SW 1271 (cell line): ENCODE results near the gene FRMPD1.

Source experiments
- DNase-seq, 2 experiments: peaks; one replicate each; lab custom pipeline; 2025; lab: John Stamatoyannopoulos, UW

Gene FRMPD1

DNA sequence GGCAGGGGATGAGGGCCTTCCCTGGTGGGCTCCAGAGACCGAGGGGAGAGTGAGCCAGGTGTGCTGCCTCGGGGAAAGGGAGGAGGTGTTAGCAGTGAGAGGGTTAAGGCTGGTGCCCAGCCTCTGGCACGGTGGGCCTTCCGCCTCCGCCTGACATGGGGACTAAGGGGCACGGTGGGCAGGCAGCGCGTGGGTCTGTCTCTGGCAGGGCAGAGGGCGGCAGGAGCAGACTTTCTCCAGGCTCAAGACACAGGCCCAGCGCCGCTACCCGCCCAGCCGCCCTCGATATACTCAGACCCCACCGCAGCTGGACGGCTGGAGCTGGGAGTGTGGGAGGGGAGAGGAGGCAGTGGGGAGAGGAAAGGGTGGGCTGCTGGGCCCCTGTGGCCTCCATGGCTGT lies 14.9 kb upstream of the FRMPD1 start:
- DNase-seq: no peak

DNA sequence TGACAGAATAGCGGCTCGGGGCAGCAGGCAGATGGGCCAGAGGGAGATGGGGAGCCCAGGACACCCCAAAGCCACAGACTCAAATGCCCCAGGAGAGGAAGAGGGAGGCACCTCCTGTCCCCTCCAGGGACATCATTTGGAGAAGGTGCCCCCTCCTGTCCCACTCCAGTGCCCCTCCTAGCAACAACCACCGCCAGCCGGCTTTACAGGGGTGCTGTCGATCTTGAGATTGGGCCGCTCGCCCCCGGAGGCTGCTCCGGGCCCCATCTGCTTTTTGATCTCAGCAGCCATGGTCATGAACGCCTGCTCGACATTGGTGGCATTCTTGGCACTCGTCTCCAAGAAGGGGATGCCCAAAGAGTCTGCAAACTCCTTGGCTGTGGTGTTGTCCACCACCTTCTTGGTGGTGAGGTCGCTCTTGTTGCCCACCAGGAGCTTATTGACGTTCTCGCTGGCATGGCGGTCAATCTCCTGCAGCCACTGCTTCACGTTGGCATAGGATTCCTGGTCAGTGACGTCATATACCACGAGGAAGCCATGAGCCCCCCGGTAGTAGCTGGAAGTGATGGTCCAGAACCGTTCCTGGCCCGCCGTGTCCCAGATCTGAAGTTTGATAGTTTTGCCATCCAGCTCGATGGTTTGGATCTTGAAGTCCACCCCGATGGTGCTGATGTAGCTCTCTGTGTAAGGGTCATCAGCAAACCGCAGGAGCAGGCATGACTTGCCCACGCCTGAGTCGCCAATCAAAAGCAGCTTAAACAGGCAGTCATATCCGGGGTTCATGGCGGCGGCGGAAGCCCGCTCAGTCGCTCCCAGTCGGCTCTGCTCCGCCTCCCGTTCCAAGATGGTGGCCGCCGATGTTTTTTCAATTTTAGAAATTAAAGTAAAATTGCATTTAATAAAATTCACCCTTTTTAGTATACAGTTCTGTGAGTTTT lies 14.0 kb upstream of the FRMPD1 start:
- DNase-seq: no peak

DNA sequence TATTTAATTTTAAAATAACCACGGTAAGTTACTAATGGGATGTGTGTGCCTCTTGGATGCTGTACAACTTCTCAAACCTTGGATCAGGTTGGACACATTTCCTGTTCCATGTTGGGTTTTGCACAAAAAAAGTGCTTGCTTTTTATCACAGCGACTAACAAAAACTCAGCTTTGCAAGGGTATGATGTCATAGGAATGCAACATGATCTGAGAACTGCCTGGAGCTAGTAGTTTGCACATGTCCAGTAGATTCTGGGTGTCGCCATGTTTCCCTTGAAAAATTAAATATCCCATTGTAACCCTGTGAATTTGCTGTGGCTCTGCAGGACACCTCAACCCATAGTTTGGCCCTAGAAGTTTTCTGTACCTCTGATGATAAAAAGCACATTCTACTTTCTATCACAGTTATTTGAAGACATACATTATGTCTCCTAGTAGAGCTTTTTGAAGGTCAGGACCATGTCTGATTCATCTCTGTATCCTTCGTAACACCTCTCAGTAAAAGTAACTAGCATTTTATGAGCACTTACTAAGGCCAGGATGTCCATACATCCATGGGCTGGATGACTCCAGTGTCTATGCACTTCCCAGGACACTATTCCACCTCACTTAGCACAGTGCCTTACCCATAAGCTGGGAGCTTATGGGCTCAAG lies 11.5 kb upstream of the FRMPD1 start:
- no peak for DNase-seq

DNA sequence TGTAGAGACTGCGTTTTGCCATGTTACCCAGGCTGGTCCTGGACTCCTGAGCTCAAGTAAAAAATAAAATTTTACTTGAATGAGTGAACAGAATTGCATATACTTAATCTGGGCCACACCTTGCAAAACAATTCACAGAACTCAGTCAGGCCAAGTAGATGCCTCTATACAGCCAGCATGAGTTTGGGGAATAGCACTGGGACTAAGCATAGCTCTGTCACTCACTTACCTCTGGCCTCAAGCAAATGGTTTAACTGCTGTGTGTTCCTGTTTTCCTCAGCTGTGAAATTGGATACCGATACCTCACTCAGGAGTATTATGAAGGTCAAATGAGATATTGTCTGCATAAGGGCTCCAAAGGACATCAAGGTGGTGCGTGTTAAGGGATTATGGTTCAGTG lies 10.9 kb upstream of the FRMPD1 start:
- no peak for DNase-seq

DNA sequence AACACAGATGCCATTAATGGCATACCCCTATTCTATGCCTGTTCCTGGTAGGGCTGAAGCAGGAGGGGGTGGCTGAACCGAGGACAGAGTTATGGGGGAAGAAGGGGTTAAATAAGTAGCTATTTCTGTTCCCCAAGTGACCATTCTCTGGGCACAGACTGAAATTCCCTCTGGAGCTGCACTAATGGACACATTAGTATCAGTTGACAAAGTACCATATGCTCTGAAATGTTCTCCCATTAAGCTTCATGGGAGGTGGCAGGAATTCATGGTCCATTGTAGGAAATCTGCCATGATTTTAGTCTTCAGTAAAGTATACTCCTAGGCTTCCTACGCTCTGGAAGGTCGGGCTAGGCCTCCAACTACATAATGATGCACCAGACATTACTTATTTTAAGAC lies 10.5 kb upstream of the FRMPD1 start:
- no peak for DNase-seq

DNA sequence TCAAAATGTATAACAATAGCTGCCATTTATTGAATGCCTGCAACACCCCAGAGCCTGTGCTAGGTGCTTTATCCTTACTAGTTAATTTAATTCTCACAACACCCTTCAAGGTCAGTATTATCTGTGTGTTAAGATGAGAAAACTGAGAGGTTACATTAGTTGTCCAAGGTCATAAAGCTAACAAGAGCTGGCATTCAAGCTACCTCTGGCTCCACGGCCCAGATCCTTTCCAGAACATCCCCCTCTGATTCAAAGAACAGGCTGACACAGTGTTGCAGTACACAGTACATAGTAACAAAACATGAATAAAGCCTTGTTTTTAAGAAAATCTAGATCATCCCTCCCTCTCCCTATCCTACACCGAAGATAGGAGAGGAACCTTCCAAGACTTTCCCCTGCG lies 9.4 kb upstream of the FRMPD1 start:
- DNase-seq: no peak

DNA sequence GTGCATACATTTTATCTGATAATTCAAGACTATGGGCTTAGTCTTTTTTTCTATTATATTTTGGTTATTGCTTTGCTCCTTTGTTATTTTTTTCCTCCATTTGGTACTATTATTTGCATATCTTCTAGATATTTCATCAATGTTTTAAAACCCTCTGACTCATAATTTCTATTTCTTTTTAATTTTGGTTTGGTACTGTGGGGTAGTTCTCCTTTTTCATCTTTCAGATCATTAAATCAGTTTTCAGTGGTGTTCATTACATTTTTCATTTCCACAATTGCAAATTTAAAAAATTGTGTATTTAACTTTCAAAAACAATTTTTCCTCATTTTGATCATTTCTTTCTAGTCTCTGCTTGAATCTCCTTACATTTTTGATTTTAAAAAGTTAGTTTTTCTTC lies 7.5 kb upstream of the FRMPD1 start:
- DNase-seq: no peak

DNA sequence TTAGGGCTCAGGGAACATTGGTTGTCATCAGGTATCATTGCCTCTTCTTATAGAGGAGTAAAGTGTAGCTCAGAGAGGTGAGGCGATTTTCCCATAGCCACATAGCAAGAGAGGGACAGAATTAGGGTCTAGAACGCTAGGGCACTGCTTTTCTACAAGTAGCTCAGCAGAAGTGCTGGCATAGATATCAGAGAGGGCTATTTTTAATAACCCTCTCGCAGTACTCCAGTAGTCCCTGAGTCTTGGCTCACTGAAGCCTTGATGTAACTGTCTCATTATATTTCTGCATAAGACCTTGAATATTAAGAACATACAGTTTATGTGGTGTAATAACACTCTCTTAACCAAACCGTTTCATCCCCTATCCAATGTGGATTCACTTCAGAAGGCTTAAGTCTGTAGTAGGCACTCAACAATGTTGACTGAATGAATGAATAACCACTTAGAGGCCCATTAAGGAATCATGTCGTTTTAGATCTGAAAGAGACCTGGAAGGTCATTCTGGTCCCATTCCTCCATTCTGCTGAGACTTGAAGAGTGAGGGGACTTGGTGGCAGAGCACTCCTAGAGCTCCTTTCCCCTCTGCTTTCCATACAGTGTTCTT lies 4.7 kb upstream of the FRMPD1 start:
- no peak for DNase-seq

DNA sequence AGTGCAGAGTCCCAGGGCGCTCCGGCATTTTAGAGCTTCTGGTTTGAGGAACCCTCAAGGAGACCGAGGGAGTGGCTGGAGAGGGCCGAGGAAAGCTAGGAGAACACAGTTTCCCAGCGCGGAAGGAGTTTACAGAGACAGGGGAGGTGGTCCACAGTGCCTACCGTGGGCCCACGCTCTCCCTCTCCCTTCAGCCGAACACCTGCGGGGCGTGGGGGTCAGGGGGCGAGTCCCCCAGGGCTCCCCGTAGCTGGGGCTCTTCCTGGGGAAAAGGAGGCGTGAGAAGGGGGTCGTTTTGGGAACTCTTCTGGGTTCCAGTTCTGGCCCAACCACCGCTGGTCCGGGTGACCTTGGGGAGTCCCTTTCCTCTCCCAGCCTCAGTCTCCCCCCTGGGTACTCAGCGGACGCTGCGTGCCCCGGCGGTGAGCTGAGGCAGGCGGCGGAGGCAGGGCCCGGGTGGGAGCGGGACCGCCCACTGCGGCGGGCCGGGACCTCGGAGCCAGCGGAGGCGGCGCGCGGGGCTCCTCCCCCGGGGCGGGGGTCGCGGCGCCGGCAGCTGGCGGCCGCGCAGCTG lies 368 bp upstream of the FRMPD1 start:
- DNase-seq: no peak

DNA sequence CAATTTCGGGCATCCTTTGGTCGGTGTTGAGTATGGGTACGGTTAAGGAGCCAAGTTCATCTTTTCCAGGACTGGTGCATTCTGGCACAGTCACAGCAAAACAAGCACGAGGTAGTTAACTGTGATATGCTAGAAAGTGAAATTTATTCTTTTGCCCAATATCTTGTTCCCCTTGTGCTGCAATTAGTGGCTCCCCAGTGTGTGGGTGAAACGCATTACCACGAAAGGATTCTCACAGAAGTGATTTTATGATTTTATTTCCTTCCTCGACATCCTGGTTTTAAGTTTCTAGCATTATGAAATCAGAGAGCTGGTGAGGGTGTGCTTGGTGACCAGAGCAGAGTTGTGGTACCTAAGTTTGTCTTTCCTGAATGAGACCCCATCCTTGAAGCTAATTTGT lies 1.5 kb downstream of the FRMPD1 start:
- no peak for DNase-seq

DNA sequence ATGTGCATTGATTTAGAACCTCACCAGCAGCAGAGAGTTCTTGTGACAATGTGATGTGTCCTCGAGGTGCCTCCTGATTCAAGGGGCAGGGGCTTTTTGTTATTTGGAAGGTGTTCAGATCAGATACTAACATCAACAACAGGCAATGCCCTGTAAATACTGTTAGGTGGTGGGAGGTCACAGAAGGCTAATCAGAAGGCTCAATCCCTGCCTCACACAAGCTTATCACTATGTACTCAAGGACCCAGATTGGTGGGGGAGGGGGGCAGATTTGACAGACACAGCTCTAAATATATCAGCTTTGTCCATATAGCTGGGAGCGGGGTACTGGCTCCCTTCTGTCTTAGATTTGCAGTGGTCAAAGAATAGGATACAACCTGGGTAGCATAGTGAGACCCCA lies 2.6 kb downstream of the FRMPD1 start:
- DNase-seq: no peak

DNA sequence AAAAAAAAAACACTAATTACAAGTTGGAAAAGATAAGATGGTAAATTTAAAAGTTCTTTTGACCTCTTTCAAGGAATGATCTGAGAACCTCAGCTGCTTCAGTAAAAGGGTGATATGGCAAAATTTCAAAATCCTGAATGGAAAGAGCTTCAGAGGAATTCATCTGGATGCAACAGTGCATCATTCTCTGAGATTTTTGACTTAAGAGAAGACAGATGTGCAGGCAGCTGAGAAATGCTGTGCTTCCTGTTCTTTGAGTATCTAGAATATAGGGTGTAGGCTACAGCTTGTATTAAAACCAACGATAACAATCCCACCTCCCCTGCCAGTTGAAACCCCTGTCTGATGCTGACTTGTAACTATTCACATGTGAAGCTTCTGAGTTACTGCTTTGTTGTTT lies 6.2 kb downstream of the FRMPD1 start:
- no peak for DNase-seq

DNA sequence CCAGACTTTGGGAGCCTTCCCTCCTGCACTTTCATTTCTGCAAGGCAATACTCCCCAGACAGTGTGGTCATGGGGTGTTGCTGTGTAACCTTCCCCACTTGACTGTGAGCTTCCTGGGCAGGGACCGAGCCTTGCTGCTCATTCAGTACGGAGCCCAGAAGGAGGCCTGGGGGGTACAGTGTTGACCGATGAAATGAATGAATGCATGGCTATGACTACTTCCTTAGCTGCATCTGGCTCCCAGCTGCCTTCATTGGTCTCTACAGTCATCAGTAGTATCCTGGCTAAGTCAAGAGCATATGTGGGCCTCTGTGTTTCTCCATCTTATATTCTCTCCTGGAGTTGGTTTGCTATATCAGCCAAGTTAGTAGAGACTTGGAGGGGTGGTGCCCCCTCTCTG lies 9.9 kb downstream of the FRMPD1 start:
- DNase-seq: no peak

DNA sequence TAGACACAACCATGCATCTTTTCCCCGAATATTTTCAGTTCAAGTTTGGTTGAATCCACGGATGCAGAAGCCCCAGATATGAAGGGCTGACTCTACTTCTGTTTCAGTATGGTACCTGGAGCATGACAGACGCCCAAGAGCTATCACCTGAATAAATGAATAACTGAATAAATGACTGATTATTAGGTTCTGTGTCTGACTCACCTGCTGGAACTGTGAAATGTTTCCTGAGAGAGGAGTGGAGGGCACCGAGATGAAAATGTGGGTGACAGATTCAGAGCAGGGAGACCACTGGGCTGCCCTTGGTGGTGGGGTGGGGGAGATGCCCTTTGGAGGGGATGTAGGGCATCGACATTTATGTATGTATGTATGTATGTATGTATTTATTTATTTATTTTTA lies 13.2 kb downstream of the FRMPD1 start:
- no peak for DNase-seq

DNA sequence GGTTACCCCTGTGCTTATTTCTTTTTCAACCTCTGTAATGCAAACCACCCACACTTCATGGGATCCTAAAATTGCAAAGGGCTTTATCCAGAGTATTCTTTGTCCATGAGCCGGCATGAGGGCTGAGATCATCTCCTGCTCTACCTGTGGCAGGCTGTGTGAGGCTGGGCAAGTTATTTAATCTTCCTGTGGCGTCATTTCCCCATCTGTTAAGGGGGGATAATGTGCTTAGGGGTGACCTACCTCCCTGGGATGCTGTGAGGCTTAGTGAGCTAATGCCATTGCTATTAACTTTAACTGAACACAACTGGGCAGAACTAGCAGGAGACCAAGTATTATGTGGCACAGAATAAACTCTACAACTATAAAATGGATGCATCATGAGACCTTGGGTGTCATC lies 17.0 kb downstream of the FRMPD1 start:
- DNase-seq: no peak

DNA sequence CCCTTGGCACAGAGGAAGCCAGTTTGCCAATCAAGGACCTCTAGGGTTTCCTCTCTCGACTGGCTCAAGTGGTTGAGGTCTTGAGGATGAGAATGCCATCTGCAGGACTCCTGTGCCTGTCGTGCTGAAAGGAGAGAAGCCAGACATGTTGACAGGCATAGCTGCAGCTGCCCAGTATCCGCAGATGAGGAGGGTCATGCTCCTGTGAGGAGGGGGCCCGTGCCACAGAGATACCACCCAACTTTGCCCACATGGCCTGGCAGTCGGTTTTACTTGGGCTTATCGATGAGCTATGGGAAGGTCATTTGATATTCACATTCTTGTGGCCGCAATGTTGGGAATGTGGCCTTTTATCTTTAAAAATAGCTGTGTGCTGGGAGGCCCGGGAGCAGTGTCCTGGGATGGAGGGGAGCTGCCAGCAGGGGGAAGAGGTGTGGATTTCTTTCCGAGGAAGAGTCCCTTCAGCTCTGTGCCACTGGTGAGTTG lies 17.4 kb downstream of the FRMPD1 start:
- DNase-seq: no peak

DNA sequence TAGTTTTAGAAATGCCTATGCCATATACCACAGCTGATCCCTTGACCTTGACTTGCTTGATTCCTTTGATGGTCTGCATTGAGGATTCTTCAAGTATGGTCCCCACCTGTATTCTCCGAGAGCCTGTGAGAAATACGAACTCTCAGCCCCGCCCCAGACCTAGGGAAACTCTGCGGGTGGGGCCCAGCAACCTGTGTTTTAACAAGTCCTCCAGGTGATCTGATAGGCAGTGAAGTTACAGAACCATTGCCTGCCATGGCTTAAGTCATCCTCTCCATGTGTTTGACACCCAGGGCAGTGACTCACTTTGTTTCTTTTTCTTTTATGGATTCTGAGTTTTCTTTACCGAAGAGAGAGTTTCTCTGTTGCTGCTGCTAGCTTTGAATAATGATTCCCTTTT lies 18.5 kb downstream of the FRMPD1 start:
- no peak for DNase-seq

DNA sequence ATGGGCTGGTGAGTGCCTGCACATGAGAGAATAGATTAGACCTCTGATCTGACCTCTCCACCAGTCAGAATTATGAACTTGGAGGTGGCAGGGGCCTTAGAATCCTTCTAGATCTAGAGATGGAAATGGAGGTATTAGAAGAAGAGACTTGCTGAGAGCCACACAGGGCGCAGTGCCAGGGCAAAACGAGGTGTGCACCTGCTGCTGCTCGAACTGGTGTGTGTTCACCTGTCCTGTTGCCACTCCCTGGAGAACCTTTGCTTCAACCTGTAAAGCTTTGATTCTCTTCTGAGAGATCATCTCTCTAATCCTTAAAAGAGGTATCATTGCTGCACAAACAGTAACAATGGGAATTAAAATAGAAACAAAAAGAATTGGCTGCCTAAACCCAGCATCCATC lies 24.9 kb downstream of the FRMPD1 start:
- no peak for DNase-seq

DNA sequence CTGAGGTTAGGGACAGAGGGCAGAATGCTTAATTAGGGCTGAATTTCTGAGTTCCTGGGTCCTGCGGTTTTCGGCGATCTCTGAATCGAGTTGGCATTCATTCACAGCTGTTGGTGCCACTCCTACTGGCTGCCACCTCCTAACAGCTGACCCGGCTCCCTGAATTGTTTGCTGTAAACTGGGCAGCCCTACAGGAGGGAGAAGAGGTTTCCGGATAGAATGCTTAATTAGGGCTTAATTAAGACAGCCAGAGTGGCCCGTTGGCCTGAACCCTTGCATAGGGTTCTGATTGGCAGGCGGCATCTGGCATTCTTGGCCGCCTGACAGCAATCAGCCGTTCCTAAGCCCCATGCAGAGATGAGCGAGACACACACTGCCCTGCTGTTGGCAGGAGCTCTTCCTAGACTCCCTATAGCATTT lies 25.7 kb downstream of the FRMPD1 start:
- DNase-seq: no peak

DNA sequence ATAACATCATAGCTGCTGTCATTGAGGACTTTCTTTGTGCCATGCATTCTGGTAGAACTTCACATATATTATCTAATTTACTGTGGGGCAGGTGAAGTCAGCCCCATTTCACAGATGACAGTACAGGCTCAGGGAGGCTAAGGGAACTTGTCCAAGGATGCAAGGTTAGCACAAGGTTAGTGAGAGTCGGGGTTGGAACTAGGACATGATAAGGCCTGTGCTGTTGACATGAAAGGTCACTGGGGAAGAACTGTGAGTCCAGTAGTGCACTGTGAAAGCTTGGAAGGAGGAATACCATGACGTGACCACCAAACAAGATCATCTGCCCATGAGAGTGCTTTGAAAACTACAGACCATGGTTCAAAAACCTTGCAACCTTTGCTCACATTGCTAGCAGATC lies 26.7 kb downstream of the FRMPD1 start:
- DNase-seq: no peak

DNA sequence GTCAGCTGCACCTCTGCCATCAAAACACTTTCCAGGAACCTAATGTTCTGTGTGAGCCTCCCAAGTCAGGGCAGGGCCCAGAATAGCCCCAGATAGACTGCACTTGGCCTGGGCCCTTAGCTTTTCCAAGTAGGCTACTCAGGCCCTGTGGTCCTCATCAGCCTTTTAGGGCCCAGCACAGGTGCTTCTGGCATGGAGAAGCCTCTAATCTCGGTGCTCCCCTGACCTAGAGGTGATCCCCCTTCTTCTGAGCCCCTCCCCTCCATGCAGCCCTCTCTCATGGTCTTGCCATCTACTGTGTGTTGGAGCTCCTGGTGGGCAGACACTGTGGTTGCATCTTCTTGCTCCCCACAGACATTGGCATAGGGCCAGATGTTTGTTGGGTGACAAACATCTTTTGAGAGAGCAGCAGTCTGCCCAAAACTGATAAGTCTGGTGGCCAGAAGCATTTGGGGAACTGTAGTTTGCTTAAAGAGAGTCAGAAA lies 28.1 kb downstream of the FRMPD1 start:
- DNase-seq: no peak

DNA sequence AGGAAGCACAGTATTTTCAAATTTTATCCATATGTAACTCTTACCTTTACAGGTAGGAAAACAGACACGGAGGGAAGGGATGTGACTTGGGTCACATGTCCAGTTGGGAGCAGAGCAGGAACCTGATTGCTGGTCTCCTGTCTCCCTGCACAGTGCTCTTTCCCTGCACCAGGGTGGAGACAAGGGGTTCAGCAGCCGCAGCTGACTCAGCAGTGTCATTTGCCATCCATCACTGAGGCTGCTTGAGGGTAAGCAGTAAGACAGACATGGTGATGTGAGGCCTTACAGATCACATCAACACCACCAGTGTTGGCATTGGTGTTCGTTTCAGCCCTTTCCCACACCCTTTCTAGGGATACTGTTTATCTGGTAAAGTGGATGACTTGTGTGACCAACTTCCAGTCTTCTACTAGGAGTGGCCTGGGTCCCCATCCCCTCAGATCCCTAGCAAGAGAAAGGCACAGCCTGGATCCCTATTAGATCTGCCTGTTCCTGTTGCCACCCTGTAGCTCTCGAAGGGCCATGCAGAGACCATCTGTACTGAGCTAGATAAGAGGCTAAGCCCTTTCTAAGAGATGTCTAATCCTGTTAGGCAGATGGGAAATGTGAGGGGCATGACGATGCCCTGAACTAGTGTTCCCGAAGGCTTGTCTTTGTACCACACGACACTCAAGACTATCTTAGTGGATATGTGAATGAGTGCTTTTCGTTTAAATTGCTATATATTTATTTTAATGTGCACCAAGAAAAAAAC lies 29.1 kb downstream of the FRMPD1 start:
- no peak for DNase-seq
